SKM-1 (cell line): Measurements from ENCODE around the gene GAD1.

Source experiments
- DNase-seq: peaks from one replicate; lab custom pipeline; 2025; ENCODE audit not compliant: unreplicated experiment; lab: John Stamatoyannopoulos, UW

Gene GAD1

GRCh38 chr2:170816504-170817092 is at the start of gene GAD1:
Gene GAD1, plus strand, starts transcription at chr2:170816887. Its CDS starts 1,705 bp downstream, at chr2:170818592.
- DNase-seq = peak; percentile 33

GRCh38 chr2:170770008-170770605 is 46.6 kb upstream of the GAD1 start, which contains the start of gene ERICH2:
Gene ERICH2, plus strand, starts transcription at chr2:170770378. Its CDS starts 304 bp downstream, at chr2:170770682.
- peak; percentile 25 for DNase-seq

- peak; percentile 80 for DNase-seq
These were observed 45.9 kb upstream of the GAD1 start for GRCh38 chr2:170770606-170771420.

GRCh38 chr2:170771421-170771937 is 45.2 kb upstream of the GAD1 start:
- DNase-seq = no peak

- DNase-seq = no peak
These were observed 44.4 kb upstream of the GAD1 start for GRCh38 chr2:170772295-170772694.

- no peak for DNase-seq
These were observed 42.6 kb upstream of the GAD1 start for GRCh38 chr2:170774074-170774473.

- DNase-seq = no peak
These were observed 37.8 kb upstream of the GAD1 start for GRCh38 chr2:170778900-170779299.

- no peak for DNase-seq
These were observed 37.4 kb upstream of the GAD1 start for GRCh38 chr2:170779304-170779703.

GRCh38 chr2:170782673-170783072 is 34.0 kb upstream of the GAD1 start:
- no peak for DNase-seq

- DNase-seq = no peak
These were observed 33.1 kb upstream of the GAD1 start for GRCh38 chr2:170783549-170783948.

- DNase-seq = no peak
These were observed 17.7 kb upstream of the GAD1 start for GRCh38 chr2:170798996-170799395.

GRCh38 chr2:170806548-170806947 is 10.1 kb upstream of the GAD1 start:
- DNase-seq = no peak

GRCh38 chr2:170812710-170813600 is 3.7 kb upstream of the GAD1 start:
- peak; percentile 71 for DNase-seq

GRCh38 chr2:170813611-170814532 is 2.8 kb upstream of the GAD1 start:
- no peak for DNase-seq

GRCh38 chr2:170814533-170815230 is 2.0 kb upstream of the GAD1 start:
- no peak for DNase-seq

- no peak for DNase-seq
These were observed 1.4 kb upstream of the GAD1 start for GRCh38 chr2:170815311-170815710.

- DNase-seq = peak; percentile 42
These were observed 762 bp upstream of the GAD1 start for GRCh38 chr2:170815746-170816503.
